Measurements from ENCODE around the gene FAM210B. TPM values are rescaled to one million over a fixed set of nuclear protein-coding genes. Genes with fewer than 3 reads are reported as not detected.
A peak's percentile ranks its signal among the peaks of the same experiment; 100 is the strongest.

The FAM210B gene
- total and polyA plus RNA-seq, 2 of the 13 experiments (the other 11 are each of a cell fraction or from before 2014, with no cell fraction given), result 75.9 to 107 TPM

GRCh38 chr20:56360133-56360907, 1.5 kb downstream of the FAM210B start (continued):
- TF ChIP-seq ZSCAN9 (CRISPR knock-in tag; IDR thresholded peaks at IDR 0.05; ENCODE audit: borderline replicate concordance) (0 out of 2 replicates have a peak, but pooled peaks have one; percentile 35), ZNF407 (CRISPR knock-in tag; IDR thresholded peaks at IDR 0.05; ENCODE audit: not compliant biosample characterization) (peak; percentile 80), FOXC1 (CRISPR knock-in tag; IDR thresholded peaks at IDR 0.05; ENCODE audit: borderline replicate concordance) (peak; percentile 83), KDM6A (CRISPR knock-in tag; IDR thresholded peaks at IDR 0.05; ENCODE audit: low read depth) (0 out of 2 replicates have a peak, but pooled peaks have one; percentile 21), TBP (CRISPR knock-in tag; IDR thresholded peaks at IDR 0.05) (peak; percentile 14; the same call in 1 of the 2 replicates), CTCF (CRISPR knock-in tag; IDR thresholded peaks at IDR 0.05) (peak; percentile 36; the same call in 1 of the 2 replicates), ZSCAN21 (CRISPR knock-in tag; IDR thresholded peaks at IDR 0.05; ENCODE audit: borderline replicate concordance) (peak; percentile 75), ZFP41 (CRISPR knock-in tag; IDR thresholded peaks at IDR 0.05; ENCODE audit: borderline replicate concordance) (0 out of 2 replicates have a peak, but pooled peaks have one; percentile 3), ARHGAP35 (CRISPR knock-in tag; IDR thresholded peaks at IDR 0.05; ENCODE audit: borderline replicate concordance) (peak; percentile 30; the same call in 1 of the 2 replicates), ZNF501 (CRISPR knock-in tag; IDR thresholded peaks at IDR 0.05) (peak; percentile 46; the same call in 1 of the 2 replicates), EZH2 (conservative IDR thresholded peaks at IDR 0.05; ENCODE audit: low read depth, low read length) (no peak), XRCC5 (optimal IDR thresholded peaks at IDR 0.05; ENCODE audit: low read length) (peak; percentile 52), SNAPC4 (CRISPR knock-in tag; IDR thresholded peaks at IDR 0.05) (0 out of 2 replicates have a peak, but pooled peaks have one; percentile 45)
